Measurements from ENCODE around the gene MSANTD3. TPM values are rescaled to one million over a fixed set of nuclear protein-coding genes. Genes with fewer than 3 reads are reported as not detected.
"Not testable (repeated sequence)": the region's sequence is repeated elsewhere in the genome, so short reads cannot be mapped to it uniquely, and the experiment has no call there.

Gene MSANTD3
- total RNA-seq, 1 experiment from 2014 or later: 52.9 TPM

GRCh38 chr9:100440071-100440470 lies 13.1 kb downstream of the MSANTD3 start:
- Histone ChIP-seq H3K4me3 (ENCODE audit: low read depth, low read length, poor library complexity, severe bottlenecking) (no peak overlapping the region), H3K27ac (ENCODE audit: low read depth, low read length, poor library complexity, severe bottlenecking) (no peak overlapping the region), H3K36me3 (ENCODE audit: insufficient read depth, low read length, poor library complexity, severe bottlenecking) (no peaks in the 10 kb centered on the region), H3K27me3 (replicated peaks; ENCODE audit: insufficient read depth, low read depth, low read length, poor library complexity) (no peaks in the 10 kb centered on the region), H3K9me3 (ENCODE audit: low read depth, low read length, poor library complexity, severe bottlenecking) (no peaks in the 10 kb centered on the region), H3K4me1 (ENCODE audit: insufficient read depth, low read length, poor library complexity, severe bottlenecking) (no peaks in the 10 kb centered on the region)
- no TSS peak for BruUV-seq (replicated peaks)
- intact Hi-C loops (cut with micrococcal nuclease; ENCODE audit: unreplicated experiment): no loop called here
- no peak for DNase-seq (ENCODE audit: low spot score)
- POLR2A ChIA-PET (ENCODE audit: low non-redundant PET): no interaction called here
- CTCF ChIA-PET: no interaction called here
- TF ChIP-seq, protein P1, sequence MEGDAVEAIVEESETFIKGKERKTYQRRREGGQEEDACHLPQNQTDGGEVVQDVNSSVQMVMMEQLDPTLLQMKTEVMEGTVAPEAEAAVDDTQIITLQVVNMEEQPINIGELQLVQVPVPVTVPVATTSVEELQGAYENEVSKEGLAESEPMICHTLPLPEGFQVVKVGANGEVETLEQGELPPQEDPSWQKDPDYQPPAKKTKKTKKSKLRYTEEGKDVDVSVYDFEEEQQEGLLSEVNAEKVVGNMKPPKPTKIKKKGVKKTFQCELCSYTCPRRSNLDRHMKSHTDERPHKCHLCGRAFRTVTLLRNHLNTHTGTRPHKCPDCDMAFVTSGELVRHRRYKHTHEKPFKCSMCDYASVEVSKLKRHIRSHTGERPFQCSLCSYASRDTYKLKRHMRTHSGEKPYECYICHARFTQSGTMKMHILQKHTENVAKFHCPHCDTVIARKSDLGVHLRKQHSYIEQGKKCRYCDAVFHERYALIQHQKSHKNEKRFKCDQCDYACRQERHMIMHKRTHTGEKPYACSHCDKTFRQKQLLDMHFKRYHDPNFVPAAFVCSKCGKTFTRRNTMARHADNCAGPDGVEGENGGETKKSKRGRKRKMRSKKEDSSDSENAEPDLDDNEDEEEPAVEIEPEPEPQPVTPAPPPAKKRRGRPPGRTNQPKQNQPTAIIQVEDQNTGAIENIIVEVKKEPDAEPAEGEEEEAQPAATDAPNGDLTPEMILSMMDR (conservative IDR thresholded peaks at IDR 0.05; ENCODE audit: low read depth, low read length): no peak
- no peak for TF ChIP-seq EZH2 (IDR thresholded peaks at IDR 0.05; ENCODE audit: borderline replicate concordance, low read depth, low read length, poor library complexity, severe bottlenecking)

DNA sequence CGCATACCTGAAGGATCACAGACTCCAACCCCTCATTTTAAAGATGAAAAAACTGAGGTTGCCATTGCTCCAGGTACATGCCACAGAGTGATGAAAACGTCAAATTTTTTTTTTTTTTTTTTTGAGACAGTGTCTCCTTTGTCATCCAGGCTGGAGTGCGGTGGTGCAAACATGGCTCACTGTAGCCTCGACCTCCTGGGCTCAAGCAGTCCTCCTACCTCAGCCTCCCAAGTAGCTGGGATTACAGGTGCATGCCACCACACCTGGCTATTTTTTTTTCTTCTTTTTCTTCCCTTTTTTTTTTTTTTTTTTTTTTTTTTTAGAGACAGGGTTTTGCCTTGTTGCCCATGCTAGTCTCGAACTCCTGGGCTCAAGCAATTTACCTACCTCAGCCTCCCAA lies 13.5 kb downstream of the MSANTD3 start:
- H3K27me3 ChIP-seq (replicated peaks; ENCODE audit: insufficient read depth, low read depth, low read length, poor library complexity); H3K4me1 ChIP-seq (ENCODE audit: insufficient read depth, low read length, poor library complexity, severe bottlenecking); CTCF ChIA-PET; DNase-seq (ENCODE audit: low spot score); POLR2A ChIA-PET (ENCODE audit: low non-redundant PET); H3K27ac ChIP-seq (ENCODE audit: low read depth, low read length, poor library complexity, severe bottlenecking); H3K36me3 ChIP-seq (ENCODE audit: insufficient read depth, low read length, poor library complexity, severe bottlenecking); BruUV-seq (replicated peaks); intact Hi-C loops (cut with micrococcal nuclease; ENCODE audit: unreplicated experiment); H3K9me3 ChIP-seq (ENCODE audit: low read depth, low read length, poor library complexity, severe bottlenecking); H3K4me3 ChIP-seq (ENCODE audit: low read depth, low read length, poor library complexity, severe bottlenecking): not testable (repeated sequence)

DNA sequence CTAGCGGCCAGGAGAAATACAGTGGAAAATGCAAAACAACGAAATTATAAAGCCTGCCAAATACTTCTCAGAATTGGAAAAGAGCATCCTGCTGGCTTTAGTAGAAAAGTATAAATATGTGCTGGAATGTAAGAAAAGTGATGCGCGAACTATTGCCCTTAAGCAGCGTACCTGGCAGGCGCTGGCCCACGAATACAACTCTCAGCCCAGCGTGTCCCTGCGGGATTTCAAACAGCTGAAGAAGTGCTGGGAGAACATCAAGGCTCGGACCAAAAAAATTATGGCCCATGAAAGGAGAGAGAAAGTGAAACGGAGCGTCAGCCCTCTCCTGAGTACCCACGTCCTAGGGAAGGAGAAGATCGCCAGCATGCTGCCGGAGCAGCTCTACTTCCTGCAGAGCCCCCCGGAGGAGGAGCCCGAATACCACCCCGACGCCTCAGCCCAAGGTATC lies 15.0 kb downstream of the MSANTD3 start:
- no peak for TF ChIP-seq EZH2 (IDR thresholded peaks at IDR 0.05; ENCODE audit: borderline replicate concordance, low read depth, low read length, poor library complexity, severe bottlenecking)
- TF ChIP-seq, protein P1 (conservative IDR thresholded peaks at IDR 0.05; ENCODE audit: low read depth, low read length): no peak
- Histone ChIP-seq H3K9me3 (ENCODE audit: low read depth, low read length, poor library complexity, severe bottlenecking) (no peaks in the 10 kb centered on the region), H3K4me3 (ENCODE audit: low read depth, low read length, poor library complexity, severe bottlenecking) (no peak overlapping the region), H3K27me3 (replicated peaks; ENCODE audit: insufficient read depth, low read depth, low read length, poor library complexity) (no peaks in the 10 kb centered on the region), H3K4me1 (ENCODE audit: insufficient read depth, low read length, poor library complexity, severe bottlenecking) (no peaks in the 10 kb centered on the region), H3K27ac (ENCODE audit: low read depth, low read length, poor library complexity, severe bottlenecking) (no peak overlapping the region), H3K36me3 (ENCODE audit: insufficient read depth, low read length, poor library complexity, severe bottlenecking) (no peaks in the 10 kb centered on the region)
- POLR2A ChIA-PET (ENCODE audit: low non-redundant PET): no interaction called here
- no TSS peak for BruUV-seq (replicated peaks)
- CTCF ChIA-PET: no interaction called here
- intact Hi-C loops (cut with micrococcal nuclease; ENCODE audit: unreplicated experiment): no loop called here
- no peak for DNase-seq (ENCODE audit: low spot score)

Data from A673 (cell line).